K562 (cell line): ENCODE measurements around the gene F2RL2. TPM values are rescaled to one million over a fixed set of nuclear protein-coding genes. Genes with fewer than 3 reads are reported as not detected.

ENCODE experiments used
- BCOR ChIP-seq: fragments of 450-650 bp; IDR thresholded peaks from 2 replicates; pipeline ENCODE4 v1.6.1; 2016
- CC2D1A ChIP-seq: fragments of 450-650 bp; IDR thresholded peaks from 2 replicates; pipeline ENCODE4 v1.6.1; 2017; ENCODE audit warnings: mild to moderate bottlenecking
- CCNT2 ChIP-seq: IDR thresholded peaks from 2 replicates; pipeline ENCODE4 v1.6.1; 2011; ENCODE audit warnings: borderline replicate concordance, low read depth, mild to moderate bottlenecking, moderate library complexity, mixed read lengths, low read length; ENCODE audit not compliant: insufficient read length; ENCODE audit errors: extremely low read depth
- GTF2F1 ChIP-seq: IDR thresholded peaks from 2 replicates; pipeline ENCODE4 v1.6.1; 2011; ENCODE audit warnings: low read depth, low read length, improper control_type of control experiment
- HSF4 ChIP-seq: fragments of 250-450 bp; sonication (Bioruptor Pico); IDR thresholded peaks from 2 replicates; pipeline ENCODE4 v2.1.2; 2022; ENCODE audit warnings: mild to moderate bottlenecking, moderate library complexity, borderline replicate concordance
- NR4A1 ChIP-seq, 2 experiments: fragments of 250-450 bp in 1 of 2; fragments of 450-650 bp in 1 of 2; sonication (Bioruptor Pico) in 1 of 2; IDR thresholded peaks; 2 replicates each; pipeline versions ENCODE4 v1.4.0 to v1.6.1; 2016 to 2020; ENCODE audit warnings: mild to moderate bottlenecking in 2 of 2, missing compliant biosample characterization in 1 of 2, missing genetic modification characterization in 1 of 2, moderate library complexity in 1 of 2
- PHF8 ChIP-seq: fragments of 200-600 bp; sonication (generic); IDR thresholded peaks from 2 replicates; pipeline ENCODE4 v1.6.1; 2012; ENCODE audit warnings: mixed run types, mild to moderate bottlenecking, inconsistent platforms, low read length, moderate library complexity, borderline replicate concordance
- POLR2B ChIP-seq: fragments of 450-650 bp; IDR thresholded peaks from 2 replicates; pipeline ENCODE4 v1.6.1; 2018; ENCODE audit warnings: low read depth; ENCODE audit not compliant: partially characterized antibody
- POLR3A ChIP-seq: IDR thresholded peaks from 2 replicates; pipeline ENCODE4 v1.6.1; 2011; ENCODE audit warnings: borderline replicate concordance, mild to moderate bottlenecking, moderate library complexity; ENCODE audit not compliant: insufficient read length, insufficient read depth; ENCODE audit errors: extremely low read depth
- RAD51 ChIP-seq: fragments of 450-650 bp; IDR thresholded peaks from 2 replicates; pipeline ENCODE4 v1.7.1; 2016; ENCODE audit warnings: low read depth, mild to moderate bottlenecking, borderline replicate concordance
- SNIP1 ChIP-seq: fragments of 450-650 bp; IDR thresholded peaks from 2 replicates; pipeline ENCODE4 v1.7.1; 2017; ENCODE audit warnings: low read depth, mild to moderate bottlenecking
- TAF9B ChIP-seq: fragments of 450-650 bp; IDR thresholded peaks from 2 replicates; pipeline ENCODE4 v1.6.1; 2018; ENCODE audit warnings: mild to moderate bottlenecking; ENCODE audit not compliant: partially characterized antibody
- ZBTB7A ChIP-seq: IDR thresholded peaks from 2 replicates; pipeline ENCODE4 v1.6.1; 2011; ENCODE audit warnings: low read depth, mild to moderate bottlenecking, low read length, moderate library complexity, borderline replicate concordance; ENCODE audit not compliant: control insufficient read depth
- ZNF551 ChIP-seq: fragments of 250-450 bp; sonication (Bioruptor Pico); IDR thresholded peaks from 2 replicates; pipeline ENCODE4 v1.5.0; 2021; ENCODE audit warnings: mild to moderate bottlenecking, moderate library complexity
- ZNF589 ChIP-seq: fragments of 200-800 bp; sonication (Bioruptor generic); IDR thresholded peaks from 2 replicates; pipeline ENCODE4 v1.6.1; 2016; ENCODE audit warnings: low read depth, missing genetic modification characterization, missing compliant biosample characterization
- ZNF778 ChIP-seq: fragments of 450-650 bp; formaldehyde crosslinking; IDR thresholded peaks from 2 replicates; pipeline ENCODE4 v1.4.0; 2020; ENCODE audit warnings: mild to moderate bottlenecking, moderate library complexity
- polyA plus RNA-seq, 8 experiments: library from polyadenylated mRNA; depleted of rRNA in 4 of 8; stranded (reverse) in 5 of 8; unstranded in 3 of 8; fragments of >200 nt; fragmentation: Nextera tagmentation in 2 of 8; fragmentation: Illumina TruSeq in 1 of 8; extraction: Ambion mirVana in 2 of 8; extraction: Trizol in 1 of 8; gene quantifications; 2 replicates each; pipeline versions ENCODE4 v1.2.1 to v1.2.3, GENCODE V29; 2011 to 2014; ENCODE audit warnings: inconsistent platforms in 1 of 8, missing spikeins in 1 of 8
- total RNA-seq, 7 experiments: library from RNA; depleted of rRNA in 6 of 7; stranded (reverse); fragments of >200 nt in 6 of 7; fragmentation: Illumina TruSeq in 2 of 7; extraction: Trizol in 2 of 7; gene quantifications; 2 replicates each; pipeline versions ENCODE4 v1.2.1 to v1.2.3, GENCODE V29; 2011 to 2021; ENCODE audit warnings: low replicate concordance in 1 of 7
- TF ChIP-seq, protein P1 (sequence below): fragments of 450-650 bp; formaldehyde crosslinking; IDR thresholded peaks from 2 replicates; pipeline ENCODE4 v1.4.0; 2022; ENCODE audit warnings: missing genetic modification characterization
- TF ChIP-seq, protein P2 (sequence below): fragments of 450-650 bp; formaldehyde crosslinking; conservative IDR thresholded peaks from 2 replicates; pipeline ENCODE4 v1.4.0; 2022; ENCODE audit warnings: mild to moderate bottlenecking, missing genetic modification characterization
- TF ChIP-seq, protein P3 (sequence below): sonication (generic); formaldehyde crosslinking; IDR thresholded peaks from 2 replicates; pipeline ENCODE4 v1.8.0; 2022; ENCODE audit warnings: missing genetic modification reagents, mild to moderate bottlenecking, borderline replicate concordance
- TF ChIP-seq, protein P4 (sequence below): fragments of 450-650 bp; IDR thresholded peaks from 2 replicates; pipeline ENCODE4 v1.6.1; 2016; ENCODE audit warnings: low read depth, mild to moderate bottlenecking, moderate library complexity
- TF ChIP-seq, protein P5 (sequence below), 2 experiments: fragments of 450-650 bp; IDR thresholded peaks; 2 replicates each; pipeline ENCODE4 v1.6.1; 2016

Gene F2RL2
- total and polyA plus RNA-seq, 9 of the 15 experiments (the other 6 are each of a cell fraction or from before 2014, with no cell fraction given) = 0.03 to 0.12 (median 0.06) TPM; not detected in 3

DNA sequence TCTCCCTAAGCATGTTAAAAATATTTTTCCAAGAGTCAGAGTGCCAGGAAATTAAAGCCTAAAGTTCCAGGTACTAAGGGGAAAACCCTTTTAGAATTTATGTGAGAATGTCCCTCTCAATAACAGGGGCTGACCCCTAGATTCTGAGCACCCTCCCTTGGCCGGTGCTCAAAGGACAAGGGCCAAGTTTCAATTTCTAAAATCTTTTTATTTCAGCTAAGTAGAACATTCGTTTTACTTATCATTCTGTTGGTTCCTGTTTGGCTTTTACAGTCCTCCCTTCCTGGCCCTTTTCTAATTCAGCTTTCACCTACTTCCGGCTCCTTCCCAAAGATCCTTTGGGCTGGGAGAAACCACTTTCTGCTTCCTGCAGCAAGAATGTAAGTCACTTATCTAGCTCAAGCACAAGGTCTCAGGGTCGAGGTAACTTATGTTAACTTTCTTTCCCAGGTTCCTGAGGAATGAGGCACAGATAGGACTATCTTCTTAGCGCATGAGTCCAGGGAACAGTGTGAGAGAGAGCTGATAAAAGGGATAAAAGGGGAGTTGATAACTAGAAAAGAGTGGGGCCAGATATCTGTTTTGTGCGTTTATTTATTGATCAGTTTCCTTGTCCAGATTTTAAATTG is 34.6 kb upstream of the F2RL2 start (continued):
- TF ChIP-seq SNIP1 (no peak), POLR2B (no peak), CCNT2 (peak; percentile 98), ZBTB7A (no peak), BCOR (peak; percentile 89), ZNF589 (peak; percentile 98), TAF9B (peak; percentile 30), CC2D1A (peak; percentile 99), PHF8 (no peak), ZNF551 (no peak), GTF2F1 (no peak), NR4A1 (CRISPR knock-in tag; IDR thresholded peaks at IDR 0.05) (no peak), NR4A1 (tag; IDR thresholded peaks at IDR 0.05) (peak; percentile 93), RAD51 (peak; percentile 34; the same call in 1 of the 2 replicates), ZNF778 (no peak), POLR3A (no peak), HSF4 (no peak)
- TF ChIP-seq, protein P1, sequence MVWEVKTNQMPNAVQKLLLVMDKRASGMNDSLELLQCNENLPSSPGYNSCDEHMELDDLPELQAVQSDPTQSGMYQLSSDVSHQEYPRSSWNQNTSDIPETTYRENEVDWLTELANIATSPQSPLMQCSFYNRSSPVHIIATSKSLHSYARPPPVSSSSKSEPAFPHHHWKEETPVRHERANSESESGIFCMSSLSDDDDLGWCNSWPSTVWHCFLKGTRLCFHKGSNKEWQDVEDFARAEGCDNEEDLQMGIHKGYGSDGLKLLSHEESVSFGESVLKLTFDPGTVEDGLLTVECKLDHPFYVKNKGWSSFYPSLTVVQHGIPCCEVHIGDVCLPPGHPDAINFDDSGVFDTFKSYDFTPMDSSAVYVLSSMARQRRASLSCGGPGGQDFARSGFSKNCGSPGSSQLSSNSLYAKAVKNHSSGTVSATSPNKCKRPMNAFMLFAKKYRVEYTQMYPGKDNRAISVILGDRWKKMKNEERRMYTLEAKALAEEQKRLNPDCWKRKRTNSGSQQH = peak; percentile 84
- TF ChIP-seq, protein P2, sequence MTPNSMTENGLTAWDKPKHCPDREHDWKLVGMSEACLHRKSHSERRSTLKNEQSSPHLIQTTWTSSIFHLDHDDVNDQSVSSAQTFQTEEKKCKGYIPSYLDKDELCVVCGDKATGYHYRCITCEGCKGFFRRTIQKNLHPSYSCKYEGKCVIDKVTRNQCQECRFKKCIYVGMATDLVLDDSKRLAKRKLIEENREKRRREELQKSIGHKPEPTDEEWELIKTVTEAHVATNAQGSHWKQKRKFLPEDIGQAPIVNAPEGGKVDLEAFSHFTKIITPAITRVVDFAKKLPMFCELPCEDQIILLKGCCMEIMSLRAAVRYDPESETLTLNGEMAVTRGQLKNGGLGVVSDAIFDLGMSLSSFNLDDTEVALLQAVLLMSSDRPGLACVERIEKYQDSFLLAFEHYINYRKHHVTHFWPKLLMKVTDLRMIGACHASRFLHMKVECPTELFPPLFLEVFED (CRISPR knock-in tag) = peak; percentile 66; the same call in 1 of the 2 replicates
- TF ChIP-seq, protein P3, sequence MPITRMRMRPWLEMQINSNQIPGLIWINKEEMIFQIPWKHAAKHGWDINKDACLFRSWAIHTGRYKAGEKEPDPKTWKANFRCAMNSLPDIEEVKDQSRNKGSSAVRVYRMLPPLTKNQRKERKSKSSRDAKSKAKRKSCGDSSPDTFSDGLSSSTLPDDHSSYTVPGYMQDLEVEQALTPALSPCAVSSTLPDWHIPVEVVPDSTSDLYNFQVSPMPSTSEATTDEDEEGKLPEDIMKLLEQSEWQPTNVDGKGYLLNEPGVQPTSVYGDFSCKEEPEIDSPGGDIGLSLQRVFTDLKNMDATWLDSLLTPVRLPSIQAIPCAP (CRISPR knock-in tag) = no peak
- TF ChIP-seq, protein P4, sequence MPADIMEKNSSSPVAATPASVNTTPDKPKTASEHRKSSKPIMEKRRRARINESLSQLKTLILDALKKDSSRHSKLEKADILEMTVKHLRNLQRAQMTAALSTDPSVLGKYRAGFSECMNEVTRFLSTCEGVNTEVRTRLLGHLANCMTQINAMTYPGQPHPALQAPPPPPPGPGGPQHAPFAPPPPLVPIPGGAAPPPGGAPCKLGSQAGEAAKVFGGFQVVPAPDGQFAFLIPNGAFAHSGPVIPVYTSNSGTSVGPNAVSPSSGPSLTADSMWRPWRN = peak; percentile 86
- TF ChIP-seq, protein P5, sequence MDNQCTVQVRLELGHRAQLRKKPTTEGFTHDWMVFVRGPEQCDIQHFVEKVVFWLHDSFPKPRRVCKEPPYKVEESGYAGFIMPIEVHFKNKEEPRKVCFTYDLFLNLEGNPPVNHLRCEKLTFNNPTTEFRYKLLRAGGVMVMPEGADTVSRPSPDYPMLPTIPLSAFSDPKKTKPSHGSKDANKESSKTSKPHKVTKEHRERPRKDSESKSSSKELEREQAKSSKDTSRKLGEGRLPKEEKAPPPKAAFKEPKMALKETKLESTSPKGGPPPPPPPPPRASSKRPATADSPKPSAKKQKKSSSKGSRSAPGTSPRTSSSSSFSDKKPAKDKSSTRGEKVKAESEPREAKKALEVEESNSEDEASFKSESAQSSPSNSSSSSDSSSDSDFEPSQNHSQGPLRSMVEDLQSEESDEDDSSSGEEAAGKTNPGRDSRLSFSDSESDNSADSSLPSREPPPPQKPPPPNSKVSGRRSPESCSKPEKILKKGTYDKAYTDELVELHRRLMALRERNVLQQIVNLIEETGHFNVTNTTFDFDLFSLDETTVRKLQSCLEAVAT (IDR thresholded peaks at IDR 0.05) = peak; percentile 50 to 57; a peak in 2 of 4 replicates
